ENCODE data around the gene ROR2. TPM values are rescaled to one million over a fixed set of nuclear protein-coding genes. Genes with fewer than 3 reads are reported as not detected.

Gene ROR2
- total RNA-seq, 3 donors from 2014 or later: 3.9 to 56.0 (median 6.5) TPM

DNA sequence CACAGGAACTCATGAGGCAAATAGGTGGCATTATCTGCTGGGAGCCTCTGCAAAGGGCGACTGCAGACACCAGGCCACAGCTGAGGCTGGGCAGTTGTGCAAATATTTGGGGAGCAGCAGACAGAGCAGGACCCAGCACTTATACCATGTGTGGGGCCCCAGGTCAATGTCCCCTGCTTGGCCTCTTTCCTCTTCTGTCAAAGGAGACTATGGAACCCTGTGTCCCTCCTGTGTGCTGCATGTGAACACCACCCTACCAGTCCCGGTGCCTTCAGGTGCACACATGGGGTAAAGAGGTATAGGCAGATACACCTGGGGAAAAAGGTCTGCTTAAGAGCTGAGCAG, 50.8 kb downstream of the ROR2 start:
- no peak overlapping the region for H3K4me3 ChIP-seq
- peak; percentile 2 for ATAC-seq
- intact Hi-C loops (cut with DNase I, micrococcal nuclease): no loop called here
- peaks cover 19% of the 10 kb centered on the region for H3K4me1 ChIP-seq (ENCODE audit: low read depth)
- no peaks in the 10 kb centered on the region for H3K36me3 ChIP-seq (ENCODE audit: low read depth)
- DNase-seq: no peak
- no peaks in the 10 kb centered on the region for H3K9me3 ChIP-seq
- TF ChIP-seq, protein P1, sequence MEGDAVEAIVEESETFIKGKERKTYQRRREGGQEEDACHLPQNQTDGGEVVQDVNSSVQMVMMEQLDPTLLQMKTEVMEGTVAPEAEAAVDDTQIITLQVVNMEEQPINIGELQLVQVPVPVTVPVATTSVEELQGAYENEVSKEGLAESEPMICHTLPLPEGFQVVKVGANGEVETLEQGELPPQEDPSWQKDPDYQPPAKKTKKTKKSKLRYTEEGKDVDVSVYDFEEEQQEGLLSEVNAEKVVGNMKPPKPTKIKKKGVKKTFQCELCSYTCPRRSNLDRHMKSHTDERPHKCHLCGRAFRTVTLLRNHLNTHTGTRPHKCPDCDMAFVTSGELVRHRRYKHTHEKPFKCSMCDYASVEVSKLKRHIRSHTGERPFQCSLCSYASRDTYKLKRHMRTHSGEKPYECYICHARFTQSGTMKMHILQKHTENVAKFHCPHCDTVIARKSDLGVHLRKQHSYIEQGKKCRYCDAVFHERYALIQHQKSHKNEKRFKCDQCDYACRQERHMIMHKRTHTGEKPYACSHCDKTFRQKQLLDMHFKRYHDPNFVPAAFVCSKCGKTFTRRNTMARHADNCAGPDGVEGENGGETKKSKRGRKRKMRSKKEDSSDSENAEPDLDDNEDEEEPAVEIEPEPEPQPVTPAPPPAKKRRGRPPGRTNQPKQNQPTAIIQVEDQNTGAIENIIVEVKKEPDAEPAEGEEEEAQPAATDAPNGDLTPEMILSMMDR (IDR thresholded peaks at IDR 0.05): no peak

DNA sequence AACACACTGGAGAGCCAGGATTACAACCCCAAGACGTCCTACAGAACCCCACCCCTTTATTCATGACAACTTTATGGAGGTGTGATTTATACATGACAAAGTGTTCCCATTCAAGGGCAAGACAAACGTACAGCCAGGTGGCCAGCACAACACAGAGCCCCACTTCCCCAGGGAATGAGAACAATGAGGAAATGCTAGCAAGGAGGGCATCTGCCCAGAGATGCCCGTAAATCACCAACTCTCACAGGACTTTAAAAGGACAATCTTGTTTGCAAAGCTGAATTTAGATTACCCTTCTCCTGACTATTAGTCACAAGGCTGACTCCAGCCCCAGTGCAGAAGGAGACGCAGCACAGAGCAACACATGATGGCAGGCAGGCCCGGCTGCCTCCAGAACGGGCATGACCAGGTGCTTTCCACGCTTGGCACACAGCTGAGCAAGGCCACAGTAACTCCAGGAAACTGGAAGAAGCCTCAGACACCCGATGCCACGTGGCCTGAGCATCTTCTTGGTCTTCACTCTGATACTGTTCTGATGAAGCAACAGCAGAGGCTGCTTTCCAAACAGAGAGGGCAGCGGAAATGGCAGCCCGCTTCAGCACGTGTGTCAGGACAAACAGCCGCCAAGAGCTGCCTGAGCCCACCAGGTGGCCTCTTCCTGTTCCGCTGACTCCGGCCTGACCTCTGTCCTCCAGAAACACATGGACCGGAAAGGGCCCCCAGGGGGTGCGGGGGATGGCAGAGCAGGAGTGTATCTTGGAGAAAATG, 51.4 kb downstream of the ROR2 start:
- no peak overlapping the region for H3K4me3 ChIP-seq
- no peaks in the 10 kb centered on the region for H3K9me3 ChIP-seq
- peak; percentile 83 for ATAC-seq
- TF ChIP-seq, protein P1 (IDR thresholded peaks at IDR 0.05): no peak
- H3K4me1 ChIP-seq (ENCODE audit: low read depth): peaks cover 19% of the 10 kb centered on the region
- intact Hi-C loops (cut with DNase I, micrococcal nuclease): no loop called here
- no peaks in the 10 kb centered on the region for H3K36me3 ChIP-seq (ENCODE audit: low read depth)
- DNase-seq: peak; percentile 28 to 60 (median 56)

DNA sequence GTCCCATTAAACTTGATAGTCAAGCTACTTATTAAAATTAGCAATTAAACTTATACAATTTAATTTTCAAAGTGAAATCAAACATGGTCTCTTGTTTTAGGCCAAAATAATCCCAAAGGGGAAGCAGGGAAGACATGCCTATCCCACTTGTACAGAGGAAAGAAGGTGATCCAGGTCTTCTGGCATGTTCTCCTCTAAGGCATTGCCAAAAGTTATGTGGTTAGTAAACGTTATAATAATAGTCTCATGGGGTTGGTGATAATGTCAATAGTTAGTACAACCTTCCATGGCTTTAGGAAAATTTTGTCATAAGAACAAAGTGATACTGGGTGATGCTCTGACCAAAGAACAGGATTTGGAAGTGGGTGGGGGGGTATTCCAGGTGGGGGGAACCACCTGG, 52.8 kb downstream of the ROR2 start:
- ATAC-seq (no peak), DNase-seq (no peak)
- no peaks in the 10 kb centered on the region for H3K9me3 ChIP-seq
- TF ChIP-seq, protein P1 (IDR thresholded peaks at IDR 0.05): no peak
- intact Hi-C loops (cut with DNase I, micrococcal nuclease): no loop called here
- H3K4me1 ChIP-seq (ENCODE audit: low read depth): peaks cover 19% of the 10 kb centered on the region
- H3K4me3 ChIP-seq: no peak overlapping the region
- no peaks in the 10 kb centered on the region for H3K36me3 ChIP-seq (ENCODE audit: low read depth)

DNA sequence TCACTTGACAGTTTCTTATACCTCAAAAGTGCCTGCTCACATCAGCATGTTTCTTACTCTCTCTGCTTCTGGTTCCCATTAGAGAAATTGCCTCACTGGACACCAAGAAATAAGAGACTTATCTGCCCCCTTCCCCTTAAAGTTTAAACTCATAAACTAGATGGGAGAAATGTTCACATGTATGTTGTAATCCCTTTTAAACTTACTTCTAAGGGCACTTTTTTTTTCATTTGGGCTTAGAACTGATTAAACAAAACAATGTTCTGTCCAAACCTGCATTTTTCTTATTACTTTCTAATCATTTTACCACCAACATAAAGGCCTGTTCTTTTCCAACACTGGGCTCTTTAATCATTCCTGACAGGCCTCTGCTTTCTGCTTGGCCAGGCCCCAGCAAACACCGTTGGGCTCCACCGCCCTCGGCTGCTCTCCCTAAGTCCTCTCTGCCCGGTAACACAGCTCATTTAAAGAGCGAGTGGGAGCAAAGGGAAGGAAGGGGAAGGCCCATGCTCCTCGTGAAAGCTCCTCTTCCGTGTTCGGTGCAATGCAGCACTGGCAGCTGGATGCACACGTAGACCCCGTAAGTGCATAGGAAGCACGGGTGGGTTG, 53.4 kb downstream of the ROR2 start:
- no peak overlapping the region for H3K4me3 ChIP-seq
- ATAC-seq (peak; percentile 61), DNase-seq (peak in 2 of 3 donors; percentile 30 to 53)
- no peaks in the 10 kb centered on the region for H3K9me3 ChIP-seq
- intact Hi-C loops (cut with DNase I, micrococcal nuclease): no loop called here
- H3K36me3 ChIP-seq (ENCODE audit: low read depth): no peaks in the 10 kb centered on the region
- H3K4me1 ChIP-seq (ENCODE audit: low read depth): peaks cover 19% of the 10 kb centered on the region
- TF ChIP-seq, protein P1 (IDR thresholded peaks at IDR 0.05): no peak

DNA sequence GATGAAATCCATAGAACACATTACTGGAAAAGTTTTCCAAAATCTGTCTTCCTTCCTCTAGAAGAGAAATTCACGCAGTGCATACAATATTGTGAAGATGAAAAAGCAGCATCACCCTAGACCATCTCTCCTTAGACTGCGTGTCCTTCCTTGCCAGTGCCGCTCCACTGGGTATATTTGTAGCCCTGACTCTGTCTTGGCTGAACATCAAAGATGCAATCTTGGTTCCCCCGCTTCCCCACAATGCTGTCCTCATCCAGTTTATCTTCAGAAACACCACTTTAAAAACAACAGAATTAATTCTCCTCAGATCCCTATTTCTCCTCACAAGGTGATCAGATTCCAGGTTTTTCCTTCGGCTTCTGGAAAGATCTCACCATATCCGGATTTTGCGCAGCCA, 53.9 kb downstream of the ROR2 start:
- no peak overlapping the region for H3K4me3 ChIP-seq
- no peak for DNase-seq
- no peaks in the 10 kb centered on the region for H3K36me3 ChIP-seq (ENCODE audit: low read depth)
- intact Hi-C loops (cut with DNase I, micrococcal nuclease): no loop called here
- H3K9me3 ChIP-seq: no peaks in the 10 kb centered on the region
- no peak for ATAC-seq
- TF ChIP-seq, protein P1 (IDR thresholded peaks at IDR 0.05): no peak
- peaks cover 19% of the 10 kb centered on the region for H3K4me1 ChIP-seq (ENCODE audit: low read depth)

All from mucosa of descending colon (tissue), 3 donors.